ENCODE data around the gene AP3D1.

GRCh38 chr19:2139385-2140137 is 11.8 kb downstream of the AP3D1 start:
- TF ChIP-seq CTCF (IDR thresholded peaks at IDR 0.05) (no peak), POLR2A (IDR thresholded peaks at IDR 0.05) (no peak)
